GDM1 (cell line): Measurements from ENCODE around the gene RPTOR.
"Not testable (repeated sequence)": the region's sequence is repeated elsewhere in the genome, so short reads cannot be mapped to it uniquely, and the experiment has no call there.

ENCODE experiments used
- DNase-seq: peaks from one replicate; lab custom pipeline; 2025; lab: John Stamatoyannopoulos, UW

RPTOR gene

DNA sequence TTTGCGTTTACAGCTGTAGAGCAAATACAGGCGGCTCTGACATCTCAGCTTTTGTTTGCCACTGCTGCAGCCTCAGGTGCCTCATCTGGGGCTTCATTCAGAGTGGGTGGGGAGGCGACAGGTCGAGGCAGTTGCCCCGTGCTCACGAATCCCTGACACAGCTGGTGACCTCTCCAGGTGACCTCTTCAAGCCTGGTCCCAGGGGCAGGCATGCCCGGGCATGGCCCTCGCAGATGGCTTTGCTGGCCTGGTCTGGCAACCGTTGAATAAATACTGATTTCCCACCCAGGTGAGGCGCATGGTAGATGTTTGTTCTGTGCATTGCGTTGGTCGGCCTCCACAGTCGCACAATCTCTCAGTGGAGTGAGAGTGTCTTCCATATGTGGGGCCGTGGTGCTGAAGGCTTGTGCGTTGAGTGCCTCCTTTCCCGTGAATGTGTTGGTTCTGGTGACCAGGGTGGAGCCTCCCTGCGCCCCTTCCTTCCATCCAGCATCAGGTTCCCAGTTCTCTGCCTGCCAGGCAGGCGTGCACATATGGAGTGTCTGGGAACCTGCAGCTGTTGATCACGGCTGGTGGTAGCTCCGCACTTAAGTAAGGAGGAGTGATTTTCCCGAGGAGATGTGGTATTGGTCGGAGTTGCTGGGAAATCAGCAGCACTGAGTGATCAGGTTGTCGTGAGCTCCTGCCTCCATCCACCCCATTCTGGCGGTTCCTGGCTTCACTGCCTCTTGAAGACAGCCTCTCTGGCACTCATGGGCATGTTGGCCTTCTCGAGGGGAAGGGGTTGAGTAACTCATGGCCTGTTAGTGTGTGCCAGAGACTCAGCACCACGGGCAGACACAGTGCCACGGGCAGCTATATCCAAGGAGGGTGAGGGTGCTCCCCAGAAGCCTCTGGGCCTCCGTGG, 149.7 kb downstream of the RPTOR start:
- DNase-seq, result no peak

DNA sequence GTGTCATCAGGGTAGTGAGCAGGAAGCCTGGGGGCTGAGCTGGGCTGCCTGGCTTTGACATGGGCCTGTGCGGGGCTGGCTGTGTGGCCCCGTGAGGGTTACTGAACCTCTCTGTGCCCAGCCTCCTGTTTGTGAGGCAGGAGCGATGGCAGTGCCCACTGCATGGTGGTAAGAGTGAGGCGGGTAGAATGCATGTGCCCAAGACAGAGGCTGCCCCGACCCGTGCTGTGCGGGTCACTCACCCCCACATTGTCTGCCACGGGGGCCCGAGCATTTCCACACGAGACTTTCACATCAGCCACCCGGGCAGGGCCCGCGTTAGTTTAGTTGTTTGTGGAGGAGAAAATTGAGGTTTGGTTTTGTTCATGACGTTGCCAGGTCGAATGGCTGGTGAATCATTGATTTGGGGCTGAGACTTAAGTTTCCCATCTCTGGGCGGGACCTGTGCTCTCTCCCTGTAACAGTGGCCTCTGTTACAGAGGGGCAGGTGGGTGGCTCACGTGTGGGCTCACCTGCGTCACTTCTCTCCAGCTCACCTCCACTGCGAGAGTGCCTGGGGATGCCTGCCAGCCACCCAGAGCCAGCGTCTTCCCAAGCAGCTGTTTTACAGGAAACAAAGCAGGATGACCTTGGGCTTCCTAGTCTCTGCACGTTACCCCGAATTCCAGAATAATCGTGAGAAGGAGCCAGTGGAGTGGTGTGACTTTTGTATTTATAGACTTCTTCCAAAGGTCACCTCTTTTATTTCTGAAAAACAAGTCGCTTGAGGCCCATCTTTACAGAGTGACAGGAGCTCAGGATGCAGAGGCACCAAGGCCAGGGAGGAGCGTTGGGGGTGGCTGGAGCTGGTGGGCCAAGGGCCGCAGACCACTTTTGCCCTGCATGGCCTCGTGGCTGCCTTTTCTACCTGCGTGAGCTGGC, 150.6 kb downstream of the RPTOR start:
- DNase-seq, result no peak

DNA sequence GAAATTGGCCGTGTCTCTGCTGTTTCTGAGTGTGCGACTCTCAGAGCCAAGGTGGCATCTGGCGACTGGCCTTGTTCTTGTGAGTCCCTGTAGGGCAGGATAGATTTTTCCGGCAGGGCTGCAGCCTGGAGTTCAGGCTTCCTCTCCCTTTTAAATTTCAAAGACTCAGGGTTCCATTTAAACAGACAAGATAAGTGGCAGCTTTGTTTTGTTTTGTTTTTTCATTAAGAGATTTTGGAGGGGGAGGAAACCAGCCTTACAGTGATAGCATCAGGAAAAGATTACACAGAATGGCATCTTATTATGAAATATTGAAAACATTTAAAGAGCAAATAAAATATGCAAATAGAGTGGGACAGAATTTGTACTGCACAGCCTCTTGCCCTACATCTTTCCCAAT, 151.3 kb downstream of the RPTOR start:
- no peak for DNase-seq

DNA sequence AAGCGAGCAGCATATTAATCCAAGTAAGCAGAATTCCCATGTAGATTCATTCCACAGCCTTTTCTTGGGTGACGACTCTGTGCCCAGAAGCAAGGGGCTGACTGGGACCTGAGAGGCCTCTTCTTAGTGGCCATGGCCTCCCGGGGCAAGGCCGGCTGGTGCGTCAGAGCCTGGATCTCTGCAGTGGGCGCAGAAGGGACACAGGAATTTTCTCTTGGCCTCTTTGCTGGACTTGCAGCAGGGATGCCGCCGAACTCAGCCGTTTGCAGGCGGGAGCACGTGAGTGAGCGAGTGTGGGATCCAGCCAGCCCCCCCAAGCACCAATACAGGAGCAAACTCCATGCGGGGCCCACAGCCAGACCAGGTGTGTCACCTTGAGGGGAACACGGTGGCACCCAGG, 151.8 kb downstream of the RPTOR start:
- no peak for DNase-seq

DNA sequence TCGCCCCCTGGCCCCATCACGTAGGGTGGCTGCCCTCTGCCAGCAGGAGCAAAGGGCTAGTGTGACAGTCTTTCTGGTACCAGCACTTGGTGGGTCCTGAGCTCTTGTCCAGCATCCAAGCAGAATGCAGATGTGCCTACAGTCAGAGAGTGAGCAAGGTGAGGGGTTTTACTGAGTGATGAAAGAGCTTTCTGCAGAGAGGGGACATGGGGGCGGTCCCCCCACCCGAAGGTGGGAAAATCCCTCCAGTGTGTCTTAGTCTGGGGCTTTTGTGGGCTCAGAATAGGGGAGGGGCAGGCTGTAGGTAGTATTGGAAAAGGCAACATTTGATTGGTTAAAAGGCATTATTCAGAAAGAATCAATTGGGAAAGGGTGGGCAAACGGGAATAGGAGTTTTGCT, 152.3 kb downstream of the RPTOR start:
- DNase-seq, result no peak

DNA sequence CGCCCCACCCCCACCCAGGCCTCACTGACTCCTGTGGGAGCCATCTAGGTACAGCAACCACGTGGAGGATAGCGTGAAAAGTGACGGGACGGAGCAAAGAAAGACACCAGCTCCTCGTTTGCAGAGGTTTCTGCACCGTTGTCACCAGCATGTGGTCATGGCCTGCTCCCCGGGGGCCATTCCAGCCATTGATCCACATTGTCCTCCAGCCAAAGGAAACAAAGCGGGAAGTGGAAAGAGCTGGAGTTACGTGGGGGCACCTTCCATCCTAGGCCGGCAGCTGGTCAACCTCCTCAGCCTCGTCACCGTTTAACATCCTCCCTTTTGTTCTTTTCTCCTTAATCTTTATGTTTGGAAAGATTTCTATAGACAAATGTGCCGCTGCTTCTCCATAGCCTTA, 153.7 kb downstream of the RPTOR start:
- DNase-seq, result no peak

DNA sequence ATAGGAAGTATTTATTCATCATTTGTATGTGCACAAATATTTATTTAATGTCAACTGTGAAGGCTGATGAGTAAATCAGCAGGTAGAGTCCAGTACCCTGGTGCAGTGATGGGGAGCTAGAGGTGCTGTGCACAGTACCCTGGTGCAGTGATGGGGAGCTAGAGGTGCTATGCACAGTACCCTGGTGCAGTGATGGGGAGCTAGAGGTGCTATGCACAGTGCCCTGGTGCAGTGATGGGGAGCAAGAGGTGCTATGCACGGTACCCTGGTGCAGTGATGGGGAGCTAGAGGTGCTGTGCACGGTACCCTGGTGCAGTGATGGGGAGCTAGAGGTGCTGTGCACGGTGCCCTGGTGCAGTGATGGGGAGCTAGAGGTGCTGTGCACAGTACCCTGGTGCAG, 154.6 kb downstream of the RPTOR start:
- DNase-seq, result not testable (repeated sequence)

DNA sequence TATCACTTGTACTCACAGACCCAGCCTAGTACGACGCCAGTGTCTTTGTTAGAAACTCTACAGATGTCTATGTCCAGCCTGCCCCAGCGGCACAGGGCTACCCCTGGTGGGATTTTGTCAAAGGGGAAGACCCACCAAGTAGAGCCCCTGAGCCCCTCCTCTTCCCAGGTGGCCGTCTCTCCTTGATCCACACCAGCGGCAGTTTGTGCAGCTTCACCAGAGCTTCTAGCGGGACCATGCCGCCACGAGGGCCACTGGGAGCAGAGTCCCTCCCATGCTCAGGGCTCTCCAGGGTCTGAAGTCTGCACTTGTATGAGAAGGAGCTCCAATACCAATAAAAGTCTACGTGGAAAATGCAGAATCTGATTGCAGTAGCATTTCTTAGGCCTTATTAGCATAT, 157.1 kb downstream of the RPTOR start:
- DNase-seq, result no peak

DNA sequence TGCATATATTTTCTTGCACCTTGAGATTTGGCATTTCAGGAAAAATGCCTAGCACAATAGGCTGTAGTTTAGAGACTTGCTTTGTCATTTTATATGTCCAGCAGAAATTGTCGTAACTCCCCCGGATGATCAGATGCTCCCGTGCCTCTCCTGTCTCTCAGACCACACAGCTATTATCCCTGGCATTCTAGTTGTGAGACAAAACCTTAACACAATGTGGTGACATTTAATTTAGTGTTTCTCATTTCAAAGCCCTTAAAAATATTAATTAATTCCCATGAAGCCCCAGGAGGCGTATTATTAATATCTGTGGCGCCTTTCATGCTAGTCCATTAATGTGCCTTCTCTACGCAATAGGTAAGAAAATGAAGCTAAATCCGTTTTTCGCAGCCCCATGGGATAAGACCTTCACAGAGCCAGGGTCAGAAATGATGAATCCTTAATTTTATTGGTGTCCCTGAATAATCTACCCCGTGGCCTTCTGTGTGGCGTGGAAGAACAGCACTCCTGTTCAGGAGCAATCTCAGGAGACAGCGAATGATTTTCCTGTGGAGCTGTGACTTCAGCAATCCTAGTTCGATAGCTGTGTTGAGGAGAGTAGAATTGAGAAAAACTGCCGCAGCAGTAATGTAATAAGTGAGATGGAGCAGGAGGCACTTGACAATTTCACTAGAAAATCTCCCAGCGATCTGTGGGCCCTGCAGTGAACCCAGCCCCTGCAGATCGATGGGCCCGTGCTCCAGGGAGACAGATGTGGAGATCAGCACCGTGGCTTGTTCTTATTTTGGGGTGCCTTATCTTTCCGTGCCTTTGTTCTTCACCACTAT, 157.9 kb downstream of the RPTOR start:
- no peak for DNase-seq

DNA sequence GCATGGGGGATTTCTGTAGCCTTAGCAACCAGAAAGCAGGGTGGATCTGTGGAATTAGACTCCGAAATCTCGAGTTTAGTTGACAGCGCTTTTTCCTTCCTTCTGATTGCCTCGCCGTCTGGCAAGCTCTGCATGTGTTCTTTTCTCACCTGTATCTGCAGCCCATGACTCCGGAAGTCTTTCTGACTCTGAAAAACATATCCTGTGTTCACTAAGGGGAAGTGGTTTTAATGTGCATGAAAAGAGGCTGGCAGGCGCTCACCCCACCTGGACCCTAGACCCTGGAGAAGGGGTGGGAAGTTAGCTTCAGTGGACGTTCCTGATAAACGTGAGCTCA, 158.5 kb downstream of the RPTOR start:
- no peak for DNase-seq

DNA sequence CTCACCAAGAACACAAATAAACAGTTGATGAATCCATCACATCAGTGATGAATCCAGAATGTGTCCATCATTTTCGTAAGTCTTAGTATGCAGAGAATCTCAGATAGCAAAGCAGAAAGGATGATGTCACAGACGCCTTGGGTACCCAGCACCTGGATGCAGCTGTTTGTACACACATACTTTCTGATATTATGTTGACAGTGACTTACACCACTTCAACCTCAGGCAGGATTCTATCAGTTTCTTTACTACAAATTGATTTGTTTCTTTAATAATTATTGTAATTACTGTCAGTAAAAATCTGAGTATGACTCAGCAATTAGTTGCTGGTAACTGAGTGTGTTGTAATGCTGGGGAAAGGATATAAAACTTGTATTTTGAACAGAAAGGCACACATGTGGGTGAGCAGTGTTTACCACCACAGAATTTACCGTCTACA, 159.8 kb downstream of the RPTOR start:
- no peak for DNase-seq

DNA sequence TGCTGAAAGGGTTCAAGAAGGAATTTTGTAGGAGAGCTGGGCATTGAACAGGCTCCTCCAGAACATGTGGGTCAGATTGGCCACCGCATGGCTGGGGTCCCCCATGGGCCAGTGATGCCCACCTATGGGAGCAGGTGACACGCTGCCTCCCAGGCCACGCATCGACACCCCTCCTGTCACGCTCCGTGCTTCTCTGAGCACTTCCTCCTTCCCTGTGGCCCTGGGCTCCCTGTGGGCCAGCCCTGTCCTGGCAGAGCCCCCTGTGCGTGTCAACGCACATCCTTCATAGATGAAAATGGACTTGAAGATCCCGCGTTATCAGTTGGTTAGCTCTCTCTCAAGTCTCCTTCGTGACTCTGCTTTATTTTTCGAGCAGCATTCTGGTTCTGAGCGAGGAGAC, 160.3 kb downstream of the RPTOR start:
- no peak for DNase-seq

DNA sequence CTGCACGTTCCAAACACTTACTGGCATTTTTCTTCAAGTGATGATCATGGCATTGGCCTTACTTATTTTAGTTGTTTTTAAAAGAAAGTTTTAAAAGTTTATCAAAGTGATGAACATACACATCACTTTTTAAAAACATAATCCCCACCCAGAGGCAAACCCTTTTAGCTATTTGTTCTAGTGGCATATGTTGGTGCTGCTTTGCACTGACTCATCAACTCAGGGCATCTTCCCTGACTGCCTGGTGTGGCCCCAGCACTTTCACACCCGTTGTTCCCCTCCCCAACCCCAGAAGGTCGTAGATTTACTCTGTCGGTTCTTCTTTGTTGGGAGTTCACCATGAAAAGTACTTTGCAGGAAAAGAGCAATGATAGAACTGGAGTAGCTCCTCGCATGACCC, 161.3 kb downstream of the RPTOR start:
- DNase-seq, result no peak

DNA sequence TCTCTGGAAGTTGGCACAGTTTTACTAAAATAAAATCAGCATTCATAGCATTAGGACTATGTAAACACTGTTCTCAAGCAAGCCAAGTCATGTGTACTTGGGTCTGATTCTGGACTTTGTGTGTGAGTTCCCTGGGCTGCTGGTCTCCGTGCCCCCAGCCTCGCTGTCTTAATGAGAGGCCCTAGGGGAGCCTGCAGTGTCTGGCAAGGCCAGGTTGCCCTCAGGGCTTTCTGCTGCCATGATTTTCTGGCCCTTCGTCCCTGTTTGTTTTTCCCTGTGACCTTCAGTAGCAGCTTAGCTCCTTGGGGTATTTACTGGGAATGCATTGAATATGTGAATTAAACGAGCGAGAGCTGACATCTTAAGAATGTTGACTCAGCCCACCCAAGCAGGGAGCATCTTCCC, 161.8 kb downstream of the RPTOR start:
- no peak for DNase-seq

DNA sequence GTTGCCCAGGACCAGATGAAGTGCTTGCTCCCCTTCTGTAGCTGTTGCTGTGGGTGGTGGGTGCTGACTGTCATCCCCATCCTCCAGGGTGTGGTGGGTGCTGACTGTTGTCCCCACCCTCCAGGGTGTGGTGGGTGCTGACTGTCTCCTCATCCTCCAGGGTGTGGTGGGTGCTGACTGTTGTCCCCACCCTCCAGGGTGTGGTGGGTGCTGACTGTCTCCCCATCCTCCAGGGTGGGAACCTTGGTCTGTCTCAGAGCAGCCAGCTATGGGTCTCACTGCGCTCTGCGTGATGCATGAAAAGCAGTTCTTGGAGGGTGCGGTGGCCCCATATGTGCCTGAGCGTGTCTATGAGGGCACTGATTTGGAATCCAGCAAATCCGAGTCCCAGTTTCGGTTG, 163.8 kb downstream of the RPTOR start:
- no peak for DNase-seq

DNA sequence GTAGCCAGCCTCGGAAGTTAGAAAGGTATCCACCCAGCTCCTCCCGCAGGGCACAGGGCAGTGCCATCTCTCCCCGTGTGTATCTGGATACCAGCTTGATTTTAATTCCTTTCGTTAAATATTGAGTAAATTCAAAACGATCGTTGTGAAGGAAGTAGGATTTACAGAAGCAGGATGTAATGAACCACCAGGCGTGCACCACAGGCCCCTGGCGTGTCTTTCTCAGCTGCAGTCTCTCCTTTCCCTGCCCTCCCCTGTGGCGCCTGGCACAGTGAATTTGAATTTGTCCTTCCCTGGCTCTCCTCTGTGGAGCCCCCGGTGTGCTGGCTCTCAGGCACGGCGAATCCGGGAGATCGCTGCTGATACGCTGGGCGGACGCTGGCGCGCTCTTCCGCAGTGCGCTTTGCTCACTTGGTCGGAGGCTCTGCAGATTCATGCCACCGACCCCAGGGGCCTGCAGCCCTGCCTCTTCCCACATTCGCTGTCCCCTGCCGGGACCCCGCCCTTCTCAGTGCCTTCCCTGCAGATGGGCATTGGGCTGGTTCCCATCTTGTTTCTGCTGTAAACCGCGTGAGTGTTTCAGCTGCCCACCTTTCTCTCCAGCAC, 164.6 kb downstream of the RPTOR start:
- no peak for DNase-seq

DNA sequence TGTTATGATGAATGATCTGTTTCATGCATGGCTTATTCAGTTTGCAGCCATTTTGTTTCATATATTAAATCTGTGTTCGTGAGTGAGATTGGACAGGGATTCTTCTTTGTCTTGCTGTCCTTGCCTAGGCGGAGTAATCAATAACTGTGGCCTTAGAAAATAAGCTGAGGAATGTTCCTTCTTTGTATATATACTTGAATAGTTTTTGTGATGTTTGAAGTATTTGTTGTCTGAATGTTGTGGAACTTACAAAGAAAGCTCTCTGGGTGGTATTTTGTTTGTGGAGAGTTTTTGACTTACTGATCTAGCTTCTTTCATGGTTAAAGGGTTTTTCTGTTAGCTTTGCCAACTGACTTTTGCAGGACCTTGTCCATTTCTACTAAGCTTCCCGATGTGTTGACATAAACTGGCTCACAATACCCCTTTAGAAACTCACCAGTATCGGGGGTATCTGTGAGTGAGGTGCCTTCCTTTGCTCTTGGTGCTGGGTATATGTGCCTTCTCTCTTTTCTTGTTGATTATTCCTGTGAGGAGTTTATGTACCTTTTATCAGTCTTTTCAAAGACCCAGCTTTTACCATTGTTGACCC, 166.2 kb downstream of the RPTOR start:
- no peak for DNase-seq

DNA sequence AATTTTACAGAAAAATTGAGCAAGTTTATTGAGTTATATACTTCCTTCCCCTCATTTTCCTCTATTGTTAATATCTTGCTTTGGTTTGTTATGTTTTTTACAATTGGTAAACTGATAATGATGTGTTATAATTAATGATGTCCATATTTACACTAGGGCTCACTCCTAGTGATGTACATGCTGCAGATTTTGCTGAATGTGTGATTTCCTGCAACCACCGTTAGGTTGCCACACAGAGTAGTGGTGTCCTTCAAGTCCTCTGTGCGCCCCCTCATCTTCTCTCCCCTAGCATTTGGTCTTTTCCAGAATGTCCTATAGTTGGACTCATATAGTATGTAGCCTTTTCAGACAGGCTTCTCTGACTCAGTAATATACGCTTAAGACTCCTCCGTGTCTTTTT, 167.5 kb downstream of the RPTOR start:
- DNase-seq, result no peak

DNA sequence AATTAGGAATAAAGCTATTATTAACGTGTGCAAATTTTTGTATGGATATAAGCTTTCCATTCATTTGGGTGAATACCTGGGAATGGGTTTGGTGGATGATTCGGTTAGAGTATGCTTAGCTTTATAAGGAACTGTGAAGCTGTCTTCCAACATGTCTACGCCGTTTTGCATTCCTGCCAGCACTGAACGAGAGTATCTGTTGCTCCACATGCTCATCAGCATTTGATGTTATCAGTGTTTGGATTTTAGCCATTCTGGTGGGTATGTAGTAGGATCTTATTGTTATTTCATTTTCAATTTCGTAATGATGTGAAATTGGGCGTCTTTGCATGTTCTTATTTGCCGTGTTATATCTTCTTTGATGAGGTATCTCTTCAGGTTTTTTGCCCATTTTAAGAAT, 168.0 kb downstream of the RPTOR start:
- no peak for DNase-seq

DNA sequence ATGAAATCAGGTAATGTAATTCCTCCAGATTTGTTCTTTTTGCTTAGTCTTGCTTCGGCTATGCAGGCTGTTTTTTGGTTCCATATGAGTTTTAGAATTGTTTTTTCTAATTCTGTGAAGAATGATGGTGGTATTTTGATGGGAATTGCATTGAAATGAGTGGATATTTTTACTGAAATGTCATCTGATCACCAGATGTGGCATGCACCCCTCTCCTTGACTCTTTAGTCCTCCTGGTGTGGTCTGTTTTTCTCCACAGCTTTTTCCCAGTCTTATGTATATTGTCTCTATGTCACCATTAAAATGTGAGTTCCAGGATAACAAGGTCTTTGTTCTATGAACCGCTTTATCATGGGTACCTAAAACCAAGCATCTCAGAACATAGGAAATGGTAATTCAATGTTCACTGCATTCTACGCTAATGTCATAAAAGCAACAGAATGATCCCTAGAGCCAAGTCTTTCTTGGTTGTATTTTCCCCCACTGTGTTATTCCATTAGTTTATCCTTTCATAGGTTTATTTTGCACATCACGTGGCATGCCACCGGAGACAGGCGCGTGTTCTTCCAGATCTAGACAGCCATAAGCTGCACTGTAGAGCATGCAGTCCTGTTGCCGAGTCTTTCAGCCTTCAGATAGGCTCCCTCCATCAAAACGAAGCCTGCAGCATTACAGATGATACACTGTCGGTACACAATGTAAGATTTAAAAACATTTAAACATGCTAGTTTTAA, 172.5 kb downstream of the RPTOR start:
- no peak for DNase-seq

DNA sequence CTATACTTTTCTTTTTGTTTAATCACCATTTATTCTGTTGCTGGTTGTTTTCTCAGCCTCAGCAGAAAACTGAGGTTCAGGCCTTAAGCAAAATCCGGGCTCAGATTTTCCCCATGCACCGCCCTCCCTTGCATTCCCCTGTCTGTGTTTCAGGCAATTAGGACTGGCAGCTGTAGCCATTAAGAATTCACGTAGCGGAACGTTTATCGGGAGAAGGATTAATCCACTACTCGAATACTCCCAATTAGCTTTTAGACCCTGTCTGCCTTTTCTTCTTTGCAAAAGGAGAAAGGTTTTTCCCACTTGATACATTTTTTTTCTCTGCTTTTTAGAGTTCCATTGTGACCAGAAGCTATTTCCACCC, 173.1 kb downstream of the RPTOR start:
- DNase-seq, result no peak
